Right lobe of liver (tissue), 6 donors: ENCODE results near the gene RNGTT. TPM values are rescaled to one million over a fixed set of nuclear protein-coding genes. Genes with fewer than 3 reads are reported as not detected.
"Not testable (repeated sequence)": the region's sequence is repeated elsewhere in the genome, so short reads cannot be mapped to it uniquely, and the experiment has no call there.

Source experiments
- ATAC-seq, 4 donors: fragments of 200-7000 bp; cut with Tn5 transposase; one replicate each; pipeline ENCODE4 v1.9.1; 2020; ENCODE audit warnings: mild to moderate bottlenecking in 4 of 4, moderate library complexity in 4 of 4
- DNase-seq, 3 donors: peaks; one replicate each; pipeline ENCODE4 v3.0.0-alpha.2; 2020
- H3K27ac ChIP-seq, 3 donors: fragments of 200-600 bp; one replicate each; pipeline ENCODE4 v1.8.0; 2022
- H3K27me3 ChIP-seq, 2 donors: fragments of 200-600 bp; one replicate each; pipeline ENCODE4 v1.8.0; 2022
- H3K36me3 ChIP-seq, 4 donors: fragments of 200-600 bp; sonication (generic) in 1 of 4; one replicate each; pipeline versions ENCODE4 v1.5.1 to v1.8.0; 2017 to 2022; ENCODE audit warnings: control low read depth in 1 of 4
- H3K4me1 ChIP-seq, 4 donors: fragments of 200-600 bp; sonication (generic) in 1 of 4; one replicate each; pipeline versions ENCODE4 v1.5.1 to v1.8.0; 2017 to 2022; ENCODE audit warnings: control low read depth in 1 of 4
- H3K4me3 ChIP-seq, 3 donors: fragments of 200-600 bp; one replicate each; pipeline ENCODE4 v1.8.0; 2022
- H3K9me3 ChIP-seq, 4 donors: fragments of 200-600 bp; sonication (generic) in 1 of 4; one replicate each; pipeline versions ENCODE4 v1.5.1 to v1.8.0; 2017 to 2022; ENCODE audit warnings: control low read depth in 1 of 4
- CTCF ChIP-seq, 4 donors: fragments of 200-600 bp in 3 of 4; fragments of 450-650 bp in 1 of 4; IDR thresholded peaks; one replicate each; pipeline versions ENCODE4 v1.5.1 to v1.8.0; 2016 to 2022; ENCODE audit warnings: antibody characterized with exemption in 4 of 4, mild to moderate bottlenecking in 2 of 4
- POLR2A ChIP-seq: fragments of 450-650 bp; IDR thresholded peaks from one replicate; pipeline ENCODE4 v1.6.1; 2017; ENCODE audit warnings: antibody characterized with exemption, mild to moderate bottlenecking
- WGBS: methylation state at CpG from one replicate; pipeline ENCODE4 v1.1.6; 2018; ENCODE audit warnings: low coverage, low lambda C conversion rate; ENCODE audit not compliant: insufficient coverage; ENCODE audit errors: missing lambda C conversion rate; 5-methylcytosine and 5-hydroxymethylcytosine counted together
- intact Hi-C, 2 donors: fragments of 100-400 bp; cut with DNase I; formaldehyde crosslinking; loops; one replicate each; pipeline versions ENCODE4 v1.11.2 to v1.14.1; 2022
- total RNA-seq, 6 experiments: library from RNA; depleted of rRNA in 2 of 6; stranded (reverse); fragments of >200 nt in 2 of 6; fragmentation: NEBNext Ultra II Directional in 3 of 6; extraction: Animal tissue kit (Norgen Biotek cat#: 25700) in 3 of 6; gene quantifications; one replicate each; pipeline versions ENCODE4 v1.1.0 to v1.2.4, GENCODE V29; 2016 to 2023
- donor health status: DM: no; HTN: yes; CAD: no.
- donor health status: DM: no; HTN: no; CAD: no.
- donor health status: DM: no; HTN: no; CAD: no.
- donor health status: DM: no; HTN: yes; CAD: no.
- donor health status: DM: no; HTN: yes; CAD: no.

Gene RNGTT
- total RNA-seq, 6 experiments from 2014 or later, result 5.7 to 11.2 (median 6.5) TPM

- TF ChIP-seq POLR2A, result no peak
- TF ChIP-seq CTCF (IDR thresholded peaks at IDR 0.05), result no peak
- no peak overlapping the region for H3K4me3 ChIP-seq
- H3K36me3 ChIP-seq, result peaks cover 0 to 3% (median 0%) of the 10 kb centered on the region in 4 donors
- ATAC-seq, result no peak
- H3K4me1 ChIP-seq, result no peaks in the 10 kb centered on the region
- no peaks in the 10 kb centered on the region for H3K9me3 ChIP-seq
- WGBS, result 90% methylated on average over 8 of the region's 8 CpGs
- no peak for DNase-seq
- intact Hi-C loops, result no loop called here
- no peaks in the 10 kb centered on the region for H3K27me3 ChIP-seq
- H3K27ac ChIP-seq, result no peak overlapping the region
Observed at GRCh38 chr6:88775866-88776571, 187.4 kb downstream of the RNGTT start.

DNA sequence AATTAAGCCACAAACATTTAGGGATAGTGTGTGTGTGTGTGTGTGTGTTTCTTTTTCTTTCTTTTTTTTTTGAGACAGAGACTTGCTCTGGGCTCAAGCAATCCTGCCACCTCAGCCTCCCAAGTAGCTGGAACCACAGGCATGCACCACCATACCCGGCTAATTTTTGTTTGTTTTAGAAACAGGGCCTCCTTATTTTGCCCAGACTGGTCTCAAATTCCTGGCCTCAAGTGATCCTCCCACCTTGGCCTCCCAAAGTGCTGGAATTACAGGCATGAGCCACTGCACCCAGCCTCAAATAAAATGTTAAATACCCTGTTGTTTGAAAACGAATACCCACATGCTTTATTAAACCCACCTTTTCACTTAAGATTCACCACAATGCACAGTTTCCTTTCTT, 195.3 kb downstream of the RNGTT start:
- intact Hi-C loops, DNase-seq, ATAC-seq, H3K4me3 ChIP-seq, H3K9me3 ChIP-seq, H3K4me1 ChIP-seq, H3K27me3 ChIP-seq, H3K27ac ChIP-seq, H3K36me3 ChIP-seq: not testable (repeated sequence)
- 92% methylated on average over 2 of the region's 2 CpGs for WGBS

DNA sequence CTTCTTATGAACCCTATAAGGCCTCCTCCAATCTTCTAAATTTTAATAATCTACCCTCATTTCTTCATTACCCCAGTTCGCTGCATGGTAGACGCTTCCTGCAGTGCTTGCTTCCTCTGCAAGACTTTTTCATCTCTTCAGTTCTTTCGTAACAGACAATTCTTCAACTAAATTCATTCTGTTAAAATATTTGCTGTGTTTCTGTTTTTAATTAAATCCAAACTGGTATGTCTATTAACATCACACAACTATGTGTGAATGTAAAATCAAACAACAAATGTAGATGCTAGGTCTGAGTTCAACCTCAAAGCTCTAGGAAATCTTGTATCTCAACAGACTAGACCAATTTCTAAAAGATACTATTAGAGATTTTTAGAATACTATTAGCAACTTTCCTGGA, 199.3 kb downstream of the RNGTT start:
- intact Hi-C loops, result no loop called here
- Histone ChIP-seq H3K4me3 (no peak overlapping the region), H3K36me3 (no peaks in the 10 kb centered on the region), H3K27ac (no peak overlapping the region), H3K27me3 (no peaks in the 10 kb centered on the region), H3K9me3 (no peaks in the 10 kb centered on the region), H3K4me1 (no peaks in the 10 kb centered on the region)
- DNase-seq, result no peak
- no peak for ATAC-seq
- 92% methylated on average over 3 of the region's 3 CpGs for WGBS
- no peak for TF ChIP-seq CTCF (IDR thresholded peaks at IDR 0.05)
- TF ChIP-seq POLR2A, result no peak

- H3K27ac ChIP-seq, result no peak overlapping the region
- no peaks in the 10 kb centered on the region for H3K36me3 ChIP-seq
- H3K9me3 ChIP-seq, result no peaks in the 10 kb centered on the region
- intact Hi-C loops, result no loop called here
- TF ChIP-seq POLR2A (no peak), CTCF (IDR thresholded peaks at IDR 0.05) (no peak)
- no peak for ATAC-seq
- 90% methylated on average over 3 of the region's 3 CpGs for WGBS
- DNase-seq, result no peak
- H3K27me3 ChIP-seq, result no peaks in the 10 kb centered on the region
- no peaks in the 10 kb centered on the region for H3K4me1 ChIP-seq
- H3K4me3 ChIP-seq, result no peak overlapping the region
Observed at GRCh38 chr6:88763160-88763559, 200.3 kb downstream of the RNGTT start.

GRCh38 chr6:88761237-88762031, 202.0 kb downstream of the RNGTT start:
- no peak for DNase-seq
- WGBS, result 91% methylated on average over 6 of the region's 9 CpGs
- TF ChIP-seq POLR2A (no peak), CTCF (IDR thresholded peaks at IDR 0.05) (no peak)

More at GRCh38 chr6:88761237-88762031, 202.0 kb downstream of the RNGTT start:
- Histone ChIP-seq H3K27ac (no peak overlapping the region), H3K4me1 (no peaks in the 10 kb centered on the region), H3K4me3 (no peak overlapping the region), H3K9me3 (no peaks in the 10 kb centered on the region), H3K27me3 (no peaks in the 10 kb centered on the region), H3K36me3 (no peaks in the 10 kb centered on the region)
- ATAC-seq, result no peak
- intact Hi-C loops, result no loop called here
